ENCODE data around the gene RRAS.

Gene RRAS

DNA sequence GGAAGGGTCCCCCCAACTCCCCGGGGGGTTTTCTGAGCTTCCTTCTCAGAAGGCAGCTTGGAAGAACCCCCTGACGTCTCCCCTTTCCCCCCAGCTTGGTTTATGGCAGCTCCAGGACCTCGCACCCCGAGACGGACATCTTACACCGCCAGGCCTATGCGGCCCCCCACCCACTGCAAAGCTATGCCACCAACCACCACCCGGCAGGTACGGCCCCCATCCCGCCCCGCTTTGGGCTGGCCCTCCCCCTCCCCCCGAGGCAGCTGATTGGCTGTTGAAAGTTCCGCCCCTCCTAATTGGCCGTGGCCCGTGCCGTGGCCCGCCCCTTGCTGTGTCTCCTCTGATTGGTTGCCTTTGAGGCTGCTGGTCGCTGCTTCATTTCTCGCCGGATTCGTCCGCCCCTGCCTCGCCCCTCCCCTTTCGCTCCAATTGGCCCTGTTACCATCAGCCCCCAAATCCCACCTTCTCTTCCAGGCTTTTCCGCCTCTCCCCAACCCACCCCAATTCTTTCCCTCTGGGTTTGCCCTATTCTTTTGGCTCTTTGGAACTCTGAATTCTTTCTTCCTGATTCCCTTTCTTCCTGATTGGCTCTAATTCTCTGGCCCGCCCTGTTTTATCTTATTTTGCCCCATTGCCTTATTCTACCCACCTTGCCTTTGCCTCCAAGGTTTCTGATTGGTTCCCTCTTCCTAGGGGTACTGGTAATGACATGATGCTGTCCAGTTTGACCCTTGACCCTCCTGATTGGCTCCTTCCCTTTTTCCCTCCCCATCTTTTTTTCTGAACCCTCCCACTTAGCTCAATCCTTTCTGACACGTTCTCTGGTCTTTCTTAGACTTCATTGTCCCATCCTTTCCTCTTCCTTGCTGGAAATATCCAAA, 46.5 kb downstream of the RRAS start:
- DNase-seq, result peak; percentile 95

DNA sequence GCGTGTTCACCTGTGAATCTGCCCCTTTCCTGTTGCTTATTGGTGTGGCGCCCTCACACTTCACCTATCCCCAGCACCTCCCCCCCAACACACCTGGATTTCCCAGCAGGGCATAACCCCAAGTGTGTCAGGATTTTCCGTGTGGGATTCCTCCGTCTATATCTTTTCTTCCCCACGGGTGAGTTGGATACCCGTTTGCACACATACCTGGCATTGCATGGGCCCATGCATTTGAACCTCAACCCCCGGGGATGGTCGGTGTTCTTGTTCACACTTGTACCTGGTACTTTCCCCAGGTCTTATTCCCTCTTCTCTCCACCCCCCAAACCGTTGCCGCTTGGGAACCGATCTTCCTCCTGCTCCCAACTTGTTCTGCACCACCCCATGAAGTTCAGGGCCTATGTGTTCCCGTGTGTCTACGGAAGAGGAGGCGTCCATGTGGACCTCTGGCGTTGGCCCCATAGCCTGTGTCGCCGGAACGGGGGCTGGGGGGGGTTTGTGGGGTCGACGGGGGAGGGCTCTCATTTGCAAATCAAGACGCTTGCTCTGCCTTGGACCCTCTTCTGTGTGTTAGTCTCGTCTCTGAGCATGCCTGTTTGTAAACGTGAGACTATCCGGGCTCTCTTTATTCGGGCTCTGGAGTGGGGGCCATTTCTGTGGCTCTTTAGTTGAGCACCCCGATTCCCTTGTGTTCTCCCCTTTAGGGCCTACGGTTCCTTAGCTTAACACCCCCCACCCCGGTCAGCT, 47.3 kb downstream of the RRAS start:
- DNase-seq, result peak; percentile 78

GRCh38 chr19:49591731-49592485, 48.0 kb downstream of the RRAS start:
- peak; percentile 82 for DNase-seq

GRCh38 chr19:49590971-49591730, 48.8 kb downstream of the RRAS start, which contains the start of gene PRR12:
Gene PRR12, plus strand, starts transcription at chr19:49591182. Its CDS starts 473 bp downstream, at chr19:49591655.
- peak; percentile 89 for DNase-seq

DNA sequence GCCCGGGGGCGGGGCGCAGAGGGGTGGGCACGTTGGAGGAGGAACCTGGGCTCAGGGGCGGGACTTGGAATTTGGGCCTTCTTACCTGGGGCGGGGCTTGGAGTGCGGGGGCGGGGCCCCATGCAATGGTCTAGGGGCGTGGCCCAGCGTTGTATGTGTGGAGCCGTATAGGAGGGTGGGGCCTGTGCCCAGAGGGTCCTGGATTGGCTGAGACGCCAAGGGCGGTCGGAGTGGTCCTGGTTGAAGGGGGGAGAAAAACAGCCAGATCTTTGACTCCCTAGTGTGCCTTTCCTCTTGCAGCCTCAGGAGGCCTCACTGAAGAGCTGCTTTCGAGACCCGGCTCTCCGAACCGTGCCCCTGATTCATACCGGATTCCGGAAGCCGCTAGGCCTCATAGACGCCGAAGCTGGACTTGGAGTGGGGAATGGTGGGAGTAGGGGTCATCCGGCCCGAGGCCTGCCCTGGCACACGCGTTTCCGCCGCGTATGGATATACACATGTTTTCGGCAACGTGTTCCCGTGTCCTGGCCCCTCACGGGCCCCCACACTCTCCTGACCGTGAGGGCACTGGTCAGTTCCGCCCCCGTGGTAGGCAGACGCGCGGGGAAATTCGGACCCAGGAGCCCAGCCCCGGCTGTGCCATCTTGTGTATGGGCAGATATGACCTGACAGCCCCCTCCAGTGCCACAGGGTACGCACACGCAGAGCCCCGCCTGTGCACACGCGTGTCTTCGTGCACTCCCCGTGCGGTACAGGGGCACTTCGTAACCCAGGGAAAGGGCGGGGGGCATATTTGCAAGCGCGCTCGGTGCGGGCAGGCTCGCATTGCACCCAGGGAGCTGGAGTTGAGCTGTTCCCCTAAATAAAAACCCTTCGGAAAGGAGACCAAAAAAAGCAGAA, 49.6 kb downstream of the RRAS start:
- DNase-seq, result peak; percentile 94

DNA sequence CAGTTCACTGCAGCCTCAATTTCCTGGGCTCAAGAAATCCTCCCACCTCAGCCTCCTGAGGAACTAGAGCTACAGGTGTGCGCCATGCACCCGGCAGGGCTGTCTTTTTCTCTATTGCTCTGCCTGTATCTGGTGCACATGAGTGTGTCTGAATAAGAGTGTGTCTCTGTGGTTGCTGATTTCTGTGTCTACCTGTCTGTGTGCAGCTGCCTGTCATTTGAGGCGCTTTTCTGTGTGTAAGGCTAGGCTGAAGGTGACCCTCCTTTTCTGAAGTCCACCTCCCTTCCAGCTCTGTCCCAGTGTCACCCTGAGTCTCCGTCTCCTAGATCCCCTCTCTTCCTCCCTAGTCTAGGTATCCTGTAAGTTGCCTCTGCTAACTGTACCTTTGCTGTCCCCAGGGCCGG, 50.4 kb downstream of the RRAS start:
- DNase-seq, result no peak

- DNase-seq, result peak; percentile 70
These were observed 51.4 kb downstream of the RRAS start for GRCh38 chr19:49588365-49589122.

DNA sequence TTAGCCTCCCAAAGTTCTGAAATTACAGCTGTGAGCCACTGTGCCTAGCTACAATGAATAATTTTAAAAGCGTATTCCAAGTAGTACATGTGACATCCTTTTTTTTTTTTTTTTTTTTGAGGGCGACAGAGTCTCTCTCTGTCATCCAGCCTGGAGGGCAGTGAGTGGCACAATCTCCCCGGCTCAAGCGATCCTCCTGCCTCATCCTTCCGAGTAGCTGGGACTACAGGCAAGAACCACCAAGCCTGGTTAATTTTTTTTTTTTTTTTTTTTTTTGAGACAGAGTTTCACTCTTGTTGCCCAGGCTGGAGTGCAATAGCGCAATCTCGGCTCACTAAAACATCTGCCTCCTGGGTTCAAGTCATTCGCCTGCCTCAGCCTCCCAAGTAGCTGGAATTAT, 52.7 kb downstream of the RRAS start:
- no peak for DNase-seq
